HL-60 (cell line): ENCODE results near the gene SYT15B.
"Not testable (repeated sequence)": the region's sequence is repeated elsewhere in the genome, so short reads cannot be mapped to it uniquely, and the experiment has no call there.

Experiments used
- CTCF ChIP-seq: IDR thresholded peaks from one replicate; pipeline ENCODE4 v1.5.1; 2011; ENCODE audit warnings: low read length, control low read depth, inconsistent platforms; ENCODE audit not compliant: insufficient read depth
- POLR2AphosphoS5 ChIP-seq: IDR thresholded peaks from 2 replicates; pipeline ENCODE4 v1.6.1; 2012; ENCODE audit warnings: low read depth

GRCh38 chr10:47753871-47754270 is 9.5 kb downstream of the SYT15B start:
- TF ChIP-seq CTCF, POLR2AphosphoS5: not testable (repeated sequence)
